HEK293T (cell line): ENCODE measurements around the gene PGM1.

Source experiments
- CTCF ChIA-PET: fragments of 350-600 bp; formaldehyde crosslinking; extraction: SDS; loops from one replicate; lab custom pipeline; 2021; ENCODE audit warnings: antibody characterized with exemption, inconsistent platforms; lab: Yijun Ruan, JAX
- POLR2A ChIA-PET: fragments of 350-600 bp; formaldehyde crosslinking; extraction: SDS; loops from one replicate; lab custom pipeline; 2020; ENCODE audit warnings: antibody characterized with exemption, inconsistent platforms; lab: Yijun Ruan, JAX
- DNase-seq: peaks from one replicate; pipeline ENCODE4 v3.0.0; 2012; ENCODE audit warnings: mixed read lengths; ENCODE audit errors: extremely low spot score
- ARNT ChIP-seq: fragments of 450-650 bp; IDR thresholded peaks from 2 replicates; pipeline ENCODE4 v1.6.1; 2017; ENCODE audit warnings: mild to moderate bottlenecking
- BHLHE40 ChIP-seq: fragments of 450-650 bp; IDR thresholded peaks from 2 replicates; pipeline ENCODE4 v1.6.1; 2016; ENCODE audit warnings: mild to moderate bottlenecking, moderate library complexity, borderline replicate concordance
- CTBP1 ChIP-seq: fragments of 450-650 bp; IDR thresholded peaks from 2 replicates; pipeline ENCODE4 v1.6.1; 2016; ENCODE audit warnings: borderline replicate concordance
- ELF4 ChIP-seq: fragments of 450-650 bp; IDR thresholded peaks from 2 replicates; pipeline ENCODE4 v1.6.1; 2017; ENCODE audit warnings: antibody characterized with exemption
- FOXA1 ChIP-seq: fragments of 450-650 bp; IDR thresholded peaks from 2 replicates; pipeline ENCODE4 v1.6.1; 2016; ENCODE audit warnings: mild to moderate bottlenecking
- FOXK2 ChIP-seq: fragments of 450-650 bp; IDR thresholded peaks from 2 replicates; pipeline ENCODE4 v1.6.1; 2016; ENCODE audit warnings: mild to moderate bottlenecking
- FOXM1 ChIP-seq: fragments of 450-650 bp; IDR thresholded peaks from 2 replicates; pipeline ENCODE4 v1.6.1; 2017; ENCODE audit warnings: mild to moderate bottlenecking, borderline replicate concordance
- HDGF ChIP-seq: fragments of 450-650 bp; IDR thresholded peaks from 2 replicates; pipeline ENCODE4 v1.6.1; 2017; ENCODE audit warnings: antibody characterized with exemption, borderline replicate concordance
- L3MBTL2 ChIP-seq: fragments of 450-650 bp; conservative IDR thresholded peaks from 2 replicates; pipeline ENCODE4 v1.6.1; 2016; ENCODE audit warnings: mild to moderate bottlenecking
- LEF1 ChIP-seq: fragments of 450-650 bp; IDR thresholded peaks from 2 replicates; pipeline ENCODE4 v1.6.1; 2017; ENCODE audit warnings: mild to moderate bottlenecking, borderline replicate concordance
- NFRKB ChIP-seq: fragments of 450-650 bp; IDR thresholded peaks from 2 replicates; pipeline ENCODE4 v1.6.1; 2016; ENCODE audit warnings: mild to moderate bottlenecking, moderate library complexity
- PKNOX1 ChIP-seq: fragments of 450-650 bp; IDR thresholded peaks from 2 replicates; pipeline ENCODE4 v1.6.1; 2016
- SP1 ChIP-seq: fragments of 450-650 bp; IDR thresholded peaks from 2 replicates; pipeline ENCODE4 v1.6.1; 2017
- SUZ12 ChIP-seq: fragments of 450-650 bp; IDR thresholded peaks from 2 replicates; pipeline ENCODE4 v1.6.1; 2016; ENCODE audit warnings: mild to moderate bottlenecking
- TARDBP ChIP-seq: fragments of 450-650 bp; IDR thresholded peaks from 2 replicates; pipeline ENCODE4 v1.6.1; 2016
- ZNF384 ChIP-seq: fragments of 450-650 bp; IDR thresholded peaks from 2 replicates; pipeline ENCODE4 v1.6.1; 2016

The PGM1 gene

GRCh38 chr1:63665410-63665809 is 72.2 kb downstream of the PGM1 start:
- POLR2A ChIA-PET, result no interaction called here
- DNase-seq, result no peak
- CTCF ChIA-PET, result interaction anchor here (0.6 to 1.1 kb wide), 2 partner anchors 9 to 10 kb away, joined by 3 read pairs; no protein-coding TSS in a partner anchor
- no peak for TF ChIP-seq ZNF384
- no peak for TF ChIP-seq BHLHE40
- TF ChIP-seq CTBP1, result no peak
- TF ChIP-seq TARDBP, result no peak
- TF ChIP-seq L3MBTL2, result no peak
- no peak for TF ChIP-seq SP1
- TF ChIP-seq FOXK2, result no peak
- no peak for TF ChIP-seq NFRKB
- TF ChIP-seq FOXM1, result no peak
- TF ChIP-seq SUZ12, result no peak
- TF ChIP-seq HDGF, result no peak
- TF ChIP-seq PKNOX1, result no peak

GRCh38 chr1:63665824-63666223 is 72.6 kb downstream of the PGM1 start:
- DNase-seq, result no peak
- TF ChIP-seq PKNOX1 (no peak), HDGF (no peak), ELF4 (no peak), L3MBTL2 (no peak), ZNF384 (no peak), SP1 (no peak), BHLHE40 (no peak), FOXM1 (no peak), SUZ12 (no peak)
- ChIA-PET POLR2A (no interaction called here), CTCF (interaction anchor here (0.6 to 1.1 kb wide), 2 partner anchors 9 to 10 kb away, joined by 3 read pairs; no protein-coding TSS in a partner anchor)

- ChIA-PET POLR2A (no interaction called here), CTCF (no interaction called here)
- no peak for TF ChIP-seq PKNOX1
- no peak for TF ChIP-seq CTBP1
- no peak for TF ChIP-seq ELF4
- TF ChIP-seq L3MBTL2, result no peak
- TF ChIP-seq ARNT, result no peak
- TF ChIP-seq SP1, result no peak
- no peak for TF ChIP-seq NFRKB
- TF ChIP-seq FOXK2, result no peak
- no peak for TF ChIP-seq LEF1
- no peak for TF ChIP-seq BHLHE40
- TF ChIP-seq FOXM1, result no peak
- TF ChIP-seq TARDBP, result no peak
- no peak for TF ChIP-seq FOXA1
- no peak for TF ChIP-seq ZNF384
- TF ChIP-seq SUZ12, result no peak
- TF ChIP-seq HDGF, result no peak
- no peak for DNase-seq
Observed at GRCh38 chr1:63668298-63668697, 75.1 kb downstream of the PGM1 start.

- ChIA-PET POLR2A (no interaction called here), CTCF (no interaction called here)
- no peak for DNase-seq
- TF ChIP-seq LEF1, result no peak
- TF ChIP-seq SP1, result no peak
- no peak for TF ChIP-seq ELF4
- no peak for TF ChIP-seq FOXA1
- no peak for TF ChIP-seq PKNOX1
- TF ChIP-seq ZNF384, result no peak
- no peak for TF ChIP-seq FOXM1
- no peak for TF ChIP-seq HDGF
- no peak for TF ChIP-seq SUZ12
- TF ChIP-seq L3MBTL2, result no peak
- no peak for TF ChIP-seq ARNT
Observed at GRCh38 chr1:63669151-63669961, 76.1 kb downstream of the PGM1 start.

- ChIA-PET POLR2A (no interaction called here), CTCF (no interaction called here)
- no peak for DNase-seq
- TF ChIP-seq FOXM1 (no peak), L3MBTL2 (no peak), BHLHE40 (no peak)
Observed at GRCh38 chr1:63670164-63670563, 77.0 kb downstream of the PGM1 start.
